GM23338 (cell line): ENCODE data around the gene GPR4. TPM values are rescaled to one million over a fixed set of nuclear protein-coding genes. Genes with fewer than 3 reads are reported as not detected.

Experiments used
- ATAC-seq: fragments of 200-7000 bp; cut with Tn5 transposase; 3 replicates; pipeline ENCODE4 v1.9.1; 2020
- DNase-seq: peaks from one replicate; pipeline ENCODE4 v3.0.0-alpha.2; 2015; ENCODE audit warnings: low spot score
- H2AFZ ChIP-seq: fragments of 200-600 bp; sonication (generic); 2 replicates; pipeline ENCODE4 v1.8.0; 2016; ENCODE audit warnings: antibody characterized with exemption, mild to moderate bottlenecking, moderate library complexity
- H3F3A ChIP-seq: fragments of 200-600 bp; sonication (generic); replicated peaks from 2 replicates; pipeline ENCODE4 v1.8.0; 2017; ENCODE audit warnings: antibody characterized with exemption, mixed run types, low read depth
- H3K27ac ChIP-seq: fragments of 200-600 bp; sonication (generic); 2 replicates; pipeline ENCODE4 v1.6.1; 2016; ENCODE audit warnings: low read depth
- H3K27me3 ChIP-seq: fragments of 200-600 bp; sonication (generic); 2 replicates; pipeline ENCODE4 v1.8.0; 2016; ENCODE audit warnings: mild to moderate bottlenecking, mixed run types, moderate library complexity; ENCODE audit not compliant: insufficient read depth
- H3K36me3 ChIP-seq: fragments of 200-600 bp; sonication (generic); 2 replicates; pipeline ENCODE4 v1.8.0; 2016; ENCODE audit warnings: mild to moderate bottlenecking; ENCODE audit not compliant: insufficient read depth
- H3K4me1 ChIP-seq: fragments of 200-600 bp; sonication (generic); 2 replicates; pipeline ENCODE4 v1.8.0; 2016; ENCODE audit warnings: mild to moderate bottlenecking, moderate library complexity; ENCODE audit not compliant: insufficient read depth
- H3K4me2 ChIP-seq: fragments of 200-600 bp; sonication (generic); 2 replicates; pipeline ENCODE4 v1.7.1; 2017; ENCODE audit warnings: mixed run types
- H3K4me3 ChIP-seq: fragments of 200-600 bp; sonication (generic); 2 replicates; pipeline ENCODE4 v1.6.1; 2016; ENCODE audit warnings: mixed run types
- H3K79me2 ChIP-seq: fragments of 200-600 bp; sonication (generic); replicated peaks from 2 replicates; pipeline ENCODE4 v1.8.0; 2017; ENCODE audit warnings: mild to moderate bottlenecking; ENCODE audit not compliant: insufficient read depth
- H3K9me2 ChIP-seq: fragments of 200-600 bp; sonication (generic); 2 replicates; pipeline ENCODE4 v1.8.0; 2017; ENCODE audit not compliant: insufficient read depth
- H4K20me1 ChIP-seq: fragments of 200-600 bp; sonication (generic); replicated peaks from 2 replicates; pipeline ENCODE4 v1.8.0; 2017; ENCODE audit warnings: mild to moderate bottlenecking; ENCODE audit not compliant: insufficient read depth
- H3K27ac Mint-ChIP-seq: 2 replicates; pipeline ENCODE4 v1.8.0; 2020; ENCODE audit warnings: inconsistent platforms, mild to moderate bottlenecking, moderate library complexity, mixed read lengths
- H3K27me3 Mint-ChIP-seq: 3 replicates; pipeline ENCODE4 v1.8.0; 2022; ENCODE audit warnings: low read depth, mild to moderate bottlenecking, moderate library complexity, mixed read lengths, inconsistent platforms; ENCODE audit not compliant: insufficient read depth, poor library complexity
- H3K36me3 Mint-ChIP-seq: 3 replicates; pipeline ENCODE4 v1.8.0; 2021; ENCODE audit warnings: low read depth, mild to moderate bottlenecking, inconsistent platforms, moderate library complexity, mixed read lengths
- H3K4me1 Mint-ChIP-seq: 3 replicates; pipeline ENCODE4 v1.8.0; 2020; ENCODE audit warnings: mild to moderate bottlenecking, inconsistent platforms, mixed read lengths
- H3K4me3 Mint-ChIP-seq: 3 replicates; pipeline ENCODE4 v1.8.0; 2021; ENCODE audit warnings: moderate library complexity, mild to moderate bottlenecking, inconsistent platforms, mixed read lengths
- H3K9me3 Mint-ChIP-seq: 3 replicates; pipeline ENCODE4 v1.8.0; 2020; ENCODE audit warnings: moderate library complexity, mild to moderate bottlenecking, inconsistent platforms, mixed read lengths
- EZH2 ChIP-seq: fragments of 200-600 bp; sonication (generic); IDR thresholded peaks from one replicate; pipeline ENCODE4 v1.8.0; 2017; ENCODE audit warnings: antibody characterized with exemption, mild to moderate bottlenecking, low read depth; ENCODE audit not compliant: unreplicated experiment
- EZH2phosphoT487 ChIP-seq: fragments of 200-600 bp; sonication (generic); IDR thresholded peaks from one replicate; pipeline ENCODE4 v1.8.1; 2018; ENCODE audit warnings: antibody characterized with exemption; ENCODE audit not compliant: unreplicated experiment
- ZNF462 ChIP-seq: fragments of 250-450 bp; sonication (Bioruptor Pico); IDR thresholded peaks from 2 replicates; pipeline ENCODE4 v1.5.0; 2020; ENCODE audit warnings: mild to moderate bottlenecking, moderate library complexity
- polyA plus RNA-seq: library from polyadenylated mRNA; unstranded; fragments of >200 nt; fragmentation: Nextera tagmentation; extraction: Ambion mirVana; gene quantifications from 2 replicates; pipeline ENCODE4 v1.2.1, GENCODE V29; 2016
- total RNA-seq: library from RNA; depleted of rRNA; stranded (reverse); fragments of >200 nt; shearing (Covaris generic); gene quantifications from 2 replicates; pipeline ENCODE4 v1.2.3, GENCODE V29; 2014
- TF ChIP-seq, protein P1 (sequence below): IDR thresholded peaks from 2 replicates; pipeline ENCODE4 v1.6.1; 2016; ENCODE audit warnings: antibody characterized with exemption

GPR4 gene
- total and polyA plus RNA-seq, 2 experiments from 2014 or later = 0.06 to 0.14 TPM

DNA sequence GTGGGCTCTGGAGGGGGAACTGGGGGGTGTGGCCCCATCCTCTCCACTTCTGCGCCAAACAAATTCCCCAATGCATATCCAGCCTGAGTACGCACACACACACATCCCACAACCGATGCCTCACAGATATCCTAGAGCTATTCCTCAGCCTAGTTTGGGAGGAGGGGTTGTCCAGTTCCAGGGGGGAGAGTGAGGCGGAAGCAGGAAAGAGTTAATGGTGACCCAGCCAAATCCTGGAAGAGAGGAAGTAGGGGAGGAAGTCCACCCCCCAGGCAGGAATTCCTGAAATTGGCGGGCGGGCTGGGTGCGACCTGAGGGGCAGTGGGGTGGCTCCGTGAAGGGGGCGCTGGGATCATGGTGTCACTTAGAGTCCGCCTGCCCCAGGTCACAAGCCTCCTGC lies 897 bp downstream of the GPR4 start:
- H3F3A ChIP-seq = peaks cover 22% of the 10 kb centered on the region; the same call in 1 of the 2 replicates
- H3K36me3 ChIP-seq = no peaks in the 10 kb centered on the region
- H2AFZ ChIP-seq = peak overlapping the region; percentile 81; the same call in 1 of the 2 replicates
- H4K20me1 ChIP-seq = no peaks in the 10 kb centered on the region; the same call in 1 of the 2 replicates
- H3K27me3 ChIP-seq = peaks cover 93% of the 10 kb centered on the region
- H3K27me3 Mint-ChIP-seq = peaks cover 64% of the 10 kb centered on the region
- H3K9me2 ChIP-seq = no peaks in the 10 kb centered on the region
- no peaks in the 10 kb centered on the region for H3K79me2 ChIP-seq
- no peaks in the 10 kb centered on the region for H3K9me3 Mint-ChIP-seq
- H3K4me3 Mint-ChIP-seq = peak overlapping the region; percentile 67
- DNase-seq (no peak), ATAC-seq (no peak)
- H3K4me3 ChIP-seq = peak overlapping the region; percentile 67
- peaks cover 49% of the 10 kb centered on the region for H3K4me1 Mint-ChIP-seq
- peak overlapping the region; percentile 97 for H3K4me2 ChIP-seq
- TF ChIP-seq EZH2 = peak; percentile 38
- TF ChIP-seq, protein P1, sequence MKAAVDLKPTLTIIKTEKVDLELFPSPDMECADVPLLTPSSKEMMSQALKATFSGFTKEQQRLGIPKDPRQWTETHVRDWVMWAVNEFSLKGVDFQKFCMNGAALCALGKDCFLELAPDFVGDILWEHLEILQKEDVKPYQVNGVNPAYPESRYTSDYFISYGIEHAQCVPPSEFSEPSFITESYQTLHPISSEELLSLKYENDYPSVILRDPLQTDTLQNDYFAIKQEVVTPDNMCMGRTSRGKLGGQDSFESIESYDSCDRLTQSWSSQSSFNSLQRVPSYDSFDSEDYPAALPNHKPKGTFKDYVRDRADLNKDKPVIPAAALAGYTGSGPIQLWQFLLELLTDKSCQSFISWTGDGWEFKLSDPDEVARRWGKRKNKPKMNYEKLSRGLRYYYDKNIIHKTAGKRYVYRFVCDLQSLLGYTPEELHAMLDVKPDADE = no peak
- no peak overlapping the region for H3K27ac Mint-ChIP-seq
- H3K27ac ChIP-seq = no peak overlapping the region
- peaks cover 50% of the 10 kb centered on the region for H3K4me1 ChIP-seq
- no peaks in the 10 kb centered on the region; the same call in 2 of the 3 replicates for H3K36me3 Mint-ChIP-seq

DNA sequence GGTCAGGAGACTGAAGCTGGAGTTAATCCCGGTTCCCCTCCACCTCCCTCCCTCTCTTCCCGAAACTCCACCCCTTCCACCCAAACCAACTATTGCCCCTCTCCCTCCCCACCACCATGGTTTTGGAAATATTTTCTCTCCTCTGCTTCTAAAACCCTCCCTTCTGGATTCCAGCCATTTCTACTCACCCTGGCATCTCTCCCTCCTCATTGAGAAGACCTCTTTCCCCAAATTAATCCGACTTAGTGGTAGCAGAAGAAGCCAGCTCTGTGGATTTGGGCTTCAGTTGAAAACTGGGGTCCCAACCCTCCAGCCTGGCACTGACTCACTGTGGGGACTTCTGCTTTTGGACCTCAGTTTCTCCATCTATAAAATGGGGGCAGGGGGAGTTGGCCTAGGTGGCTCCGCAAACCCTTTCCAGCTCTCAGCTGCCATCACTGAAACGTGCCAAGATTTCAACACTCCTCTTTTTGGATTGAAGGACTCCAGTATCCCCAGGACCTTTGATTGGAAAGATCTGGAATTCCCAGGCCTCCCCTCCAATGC lies 1.6 kb downstream of the GPR4 start:
- Histone ChIP-seq H3K27me3 (peaks cover 96% of the 10 kb centered on the region), H3K4me3 (peak overlapping the region; percentile 67), H3K4me1 (peaks cover 52% of the 10 kb centered on the region), H3F3A (peaks cover 22% of the 10 kb centered on the region; the same call in 1 of the 2 replicates), H3K4me2 (peak overlapping the region; percentile 97), H4K20me1 (no peaks in the 10 kb centered on the region; the same call in 1 of the 2 replicates), H3K9me2 (no peaks in the 10 kb centered on the region), H3K79me2 (no peaks in the 10 kb centered on the region), H2AFZ (no peak overlapping the region), H3K27ac (no peak overlapping the region), H3K36me3 (no peaks in the 10 kb centered on the region)
- Mint-ChIP-seq H3K4me3 (peak overlapping the region; percentile 65; the same call in 1 of the 3 replicates), H3K36me3 (no peaks in the 10 kb centered on the region; the same call in 2 of the 3 replicates), H3K27ac (no peak overlapping the region), H3K27me3 (peaks cover 64% of the 10 kb centered on the region), H3K9me3 (no peaks in the 10 kb centered on the region), H3K4me1 (peaks cover 52% of the 10 kb centered on the region)
- TF ChIP-seq EZH2 = peak; percentile 17
- TF ChIP-seq, protein P1 = no peak
- ATAC-seq (no peak), DNase-seq (no peak)

DNA sequence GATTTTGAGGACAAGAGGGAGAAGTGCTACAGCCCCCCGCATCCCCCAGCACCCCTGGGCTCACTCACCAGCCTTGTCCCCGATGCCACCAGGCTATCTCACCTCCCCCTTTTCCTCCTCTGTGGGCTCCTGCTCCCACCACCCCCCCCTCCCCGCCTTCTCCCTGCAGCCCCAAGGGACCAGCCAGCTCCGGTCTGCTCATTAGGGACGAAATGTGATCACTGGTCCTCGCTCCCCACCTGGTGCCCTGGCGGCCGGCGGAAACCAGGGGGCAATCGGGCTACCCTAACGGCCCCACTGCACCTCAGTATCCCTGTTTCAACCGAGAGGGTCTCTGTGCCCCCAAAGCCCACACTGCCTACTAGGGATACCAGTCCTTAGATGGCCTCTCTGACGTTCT lies 2.7 kb downstream of the GPR4 start:
- peaks cover 22% of the 10 kb centered on the region; the same call in 1 of the 2 replicates for H3F3A ChIP-seq
- Mint-ChIP-seq H3K36me3 (no peaks in the 10 kb centered on the region; the same call in 2 of the 3 replicates), H3K9me3 (no peaks in the 10 kb centered on the region), H3K4me1 (peaks cover 54% of the 10 kb centered on the region), H3K4me3 (peak overlapping the region; percentile 65; the same call in 2 of the 3 replicates), H3K27ac (no peak overlapping the region), H3K27me3 (peaks cover 66% of the 10 kb centered on the region)
- H3K4me1 ChIP-seq = peaks cover 53% of the 10 kb centered on the region
- H3K27me3 ChIP-seq = peaks cover 90% of the 10 kb centered on the region
- H3K4me3 ChIP-seq = peak overlapping the region; percentile 67
- no peaks in the 10 kb centered on the region for H3K36me3 ChIP-seq
- H3K4me2 ChIP-seq = peak overlapping the region; percentile 97
- H2AFZ ChIP-seq = peak overlapping the region; percentile 72; the same call in 1 of the 2 replicates
- ATAC-seq (peak; percentile 8), DNase-seq (no peak)
- H3K27ac ChIP-seq = no peak overlapping the region
- H3K9me2 ChIP-seq = no peaks in the 10 kb centered on the region
- no peaks in the 10 kb centered on the region; the same call in 1 of the 2 replicates for H4K20me1 ChIP-seq
- no peaks in the 10 kb centered on the region for H3K79me2 ChIP-seq
- TF ChIP-seq EZH2phosphoT487 = no peak
- no peak for TF ChIP-seq ZNF462 (CRISPR knock-in tag)
